Left forelimb (tissue), 1 donor: ENCODE results near the gene LPAR6.

Source experiments
- DNase-seq: peaks from one replicate; pipeline ENCODE4 v3.0.0-alpha.2; 2018; ENCODE audit warnings: low spot score

The LPAR6 gene

DNA sequence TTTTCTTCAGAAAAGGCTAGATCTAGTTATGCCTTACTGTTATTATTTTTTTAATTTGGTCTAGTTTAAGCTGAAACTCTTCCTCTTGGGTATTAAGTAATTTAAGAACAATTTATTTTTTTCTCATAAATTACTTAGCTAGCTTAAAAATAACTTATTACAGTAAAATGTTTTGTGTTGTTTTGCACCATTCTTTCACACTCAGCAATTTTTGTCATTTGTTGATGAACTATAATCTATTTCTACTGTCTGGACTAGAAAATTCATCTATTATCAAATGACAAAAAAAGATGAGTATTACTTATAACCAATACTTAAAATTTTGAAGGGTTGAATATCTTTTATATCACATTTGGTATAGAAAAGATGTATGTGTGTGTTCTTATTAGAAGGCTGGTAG is 1.6 kb upstream of the LPAR6 start:
- DNase-seq: no peak

DNA sequence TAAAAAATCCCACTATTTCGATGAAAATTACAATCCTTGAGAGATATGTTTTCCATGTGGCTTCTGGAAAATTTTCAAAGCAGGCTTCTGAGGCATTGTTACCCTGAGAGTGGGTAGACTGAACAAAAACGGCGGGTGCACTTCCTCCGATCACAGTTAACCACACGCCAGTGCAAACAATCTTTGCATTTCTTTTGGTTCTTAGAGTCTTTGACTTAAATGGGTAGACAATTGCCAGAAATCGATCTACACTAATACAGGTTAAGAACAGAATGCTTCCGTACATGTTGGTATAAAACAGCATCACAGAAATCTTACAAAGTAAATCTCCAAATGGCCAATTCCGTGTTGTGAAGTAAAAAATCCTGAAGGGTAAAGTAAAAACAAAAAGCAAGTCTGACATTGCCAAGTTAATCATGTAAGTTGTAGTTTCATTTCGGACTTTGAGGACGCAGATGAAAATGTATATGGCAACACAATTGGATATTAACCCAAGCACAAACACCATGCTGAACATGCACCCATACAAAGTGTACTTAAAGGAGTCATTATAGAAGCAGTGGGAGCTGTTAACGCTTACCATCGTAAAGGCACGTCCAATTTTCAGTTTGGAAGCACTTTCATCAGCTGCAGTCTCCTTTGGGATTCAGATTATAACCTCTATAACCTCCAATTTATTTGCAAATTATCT is 927 bp downstream of the LPAR6 start:
- no peak for DNase-seq

DNA sequence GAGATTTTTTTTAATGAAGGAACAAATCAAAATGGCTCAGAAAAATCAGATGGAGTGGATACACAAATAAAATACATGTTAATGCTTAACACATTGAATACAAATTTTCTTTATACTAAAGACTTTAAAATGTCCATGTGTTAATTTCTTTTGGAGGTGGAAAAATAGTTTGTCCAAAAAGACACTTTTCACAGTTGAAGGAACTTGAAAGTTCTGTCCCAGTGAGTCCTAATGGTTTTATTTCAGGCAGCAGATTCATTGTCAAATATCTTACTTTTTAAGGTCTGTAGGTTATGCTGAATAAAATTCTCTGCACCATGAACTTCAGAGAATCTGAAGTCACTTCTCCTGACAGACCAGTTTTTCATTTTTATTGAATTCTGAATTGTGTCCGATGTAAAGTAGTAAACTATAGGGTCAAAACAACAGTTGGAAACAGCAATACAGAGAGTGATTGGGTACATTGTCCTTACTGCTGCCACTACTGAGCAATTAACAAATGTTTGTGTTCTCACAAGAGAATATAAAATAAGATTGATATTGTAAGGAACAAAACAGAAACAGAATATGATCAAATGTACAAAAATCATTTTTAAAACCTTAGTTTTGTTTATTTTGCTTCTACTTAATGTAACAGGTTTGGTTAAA is 1.6 kb downstream of the LPAR6 start:
- no peak for DNase-seq

DNA sequence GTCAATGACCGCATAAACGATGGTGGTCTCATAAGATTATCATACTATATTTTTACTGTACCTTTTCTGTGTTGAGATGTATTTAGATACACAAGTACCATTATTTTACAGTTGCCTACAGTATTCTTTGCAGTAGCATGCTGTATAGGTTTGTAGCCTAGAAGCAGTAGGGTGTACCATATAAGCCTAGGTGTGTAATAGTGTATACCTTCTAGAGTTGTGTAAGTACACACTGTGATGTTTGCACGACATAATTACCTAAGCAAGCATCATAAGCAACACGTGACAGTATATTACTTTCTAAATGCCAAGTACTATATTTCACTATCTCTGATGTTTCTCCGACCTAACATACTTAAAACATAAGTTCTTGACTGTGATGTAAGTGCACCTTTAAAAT is 2.7 kb downstream of the LPAR6 start:
- no peak for DNase-seq

DNA sequence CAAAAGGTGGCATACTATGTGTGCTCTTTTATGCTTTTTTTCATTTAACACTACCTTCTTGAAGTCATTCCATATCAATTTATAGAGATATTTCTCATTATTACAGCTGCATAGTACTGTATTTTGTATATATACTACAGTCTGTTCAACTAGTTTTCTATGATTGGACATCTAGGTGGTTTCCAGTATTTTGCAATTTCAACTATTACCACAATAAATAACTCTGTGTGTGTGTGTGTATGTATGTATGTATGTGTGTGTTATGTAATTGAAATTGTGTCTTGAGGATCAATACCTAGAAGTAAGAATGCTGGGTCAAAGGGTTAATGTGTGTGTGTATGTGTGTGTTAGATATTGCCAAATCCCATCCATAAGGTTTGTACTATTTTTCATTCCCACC is 7.0 kb downstream of the LPAR6 start:
- DNase-seq: no peak

DNA sequence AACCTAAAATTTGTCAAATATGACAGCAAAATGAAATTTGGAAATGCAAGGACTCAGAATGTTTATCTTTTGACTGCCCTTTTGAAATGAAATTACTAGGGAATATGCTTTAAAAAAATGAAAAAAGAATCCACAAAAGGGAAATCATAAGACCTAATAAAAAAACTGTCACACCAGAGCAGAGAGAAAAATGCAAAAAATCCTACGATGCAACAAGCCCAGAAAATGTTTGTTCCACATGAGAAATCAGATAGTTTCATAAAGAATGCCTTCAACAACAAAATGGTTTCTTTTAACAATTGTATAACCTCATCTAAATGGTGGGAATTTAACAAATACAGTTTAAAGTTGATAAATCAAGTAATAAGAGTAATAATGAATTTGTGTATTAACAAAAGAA is 8.0 kb downstream of the LPAR6 start:
- no peak for DNase-seq

DNA sequence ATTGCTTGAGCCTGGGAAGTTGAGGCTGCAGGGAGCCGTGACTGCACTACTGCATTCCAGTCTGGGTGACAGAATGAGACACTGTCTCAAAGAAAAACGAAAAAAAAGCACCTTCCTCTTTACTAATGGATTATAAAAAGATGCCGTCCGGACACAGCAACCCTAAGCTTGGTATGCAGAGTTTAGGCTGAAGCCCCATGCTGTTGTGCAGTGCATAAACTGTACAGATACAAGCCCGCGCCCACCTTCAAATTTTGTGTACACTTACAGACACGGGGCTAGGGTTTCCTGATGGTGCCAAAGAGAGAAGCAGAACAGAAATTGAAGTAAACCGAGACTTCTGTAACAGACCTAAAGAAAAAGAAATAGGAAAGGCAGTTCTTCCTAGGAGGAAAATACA is 9.0 kb downstream of the LPAR6 start:
- DNase-seq: no peak

DNA sequence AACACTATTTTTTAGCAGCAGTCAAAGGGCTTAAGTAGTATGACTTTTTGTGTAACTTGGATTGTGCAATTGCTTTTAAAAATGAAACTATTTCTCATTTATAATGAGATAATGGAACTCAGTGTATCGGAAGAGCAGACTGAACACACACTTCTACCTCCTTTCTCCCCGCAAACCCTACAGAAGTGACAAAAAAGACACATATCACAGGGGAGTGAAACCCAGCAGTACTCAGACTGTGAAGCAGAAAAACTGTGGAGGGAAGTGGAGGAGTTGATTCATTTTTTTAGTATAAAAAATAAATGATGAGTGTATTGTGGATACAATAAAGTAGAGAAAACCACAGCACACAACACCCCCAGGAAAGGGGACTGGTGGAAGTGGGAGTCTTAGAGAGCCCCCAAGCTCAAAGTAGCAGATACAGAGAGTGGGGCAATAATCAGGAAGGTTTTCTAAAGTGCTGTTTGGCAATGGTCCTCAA is 9.7 kb downstream of the LPAR6 start:
- DNase-seq: no peak

DNA sequence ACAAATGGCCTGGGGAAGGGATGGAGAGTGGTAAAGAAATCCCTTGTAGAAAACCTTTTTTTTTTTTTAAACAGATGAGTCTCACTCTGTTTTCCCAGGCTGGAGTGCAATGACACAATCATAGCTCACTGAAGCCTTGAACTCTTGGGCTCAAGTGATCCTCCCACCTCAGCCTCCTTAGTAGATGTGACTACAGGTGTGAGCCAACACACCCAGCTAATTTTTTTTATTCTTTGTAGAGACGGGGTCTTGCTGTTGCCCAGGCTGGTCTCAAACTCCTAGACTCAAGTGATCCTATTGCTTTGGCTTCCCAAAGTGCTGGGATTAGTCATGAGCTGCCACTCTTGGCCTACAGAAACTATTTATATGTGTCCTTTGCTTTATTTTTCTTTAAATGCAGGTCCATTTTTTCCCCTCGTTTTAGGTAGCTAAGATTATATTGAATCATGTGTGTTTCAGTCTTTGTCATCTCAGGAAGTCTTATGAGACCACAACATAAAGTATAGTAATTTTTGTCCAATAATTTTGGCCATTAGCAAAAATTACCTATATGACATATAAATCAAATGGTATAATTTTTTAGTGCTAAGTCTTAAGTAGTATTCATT is 10.5 kb downstream of the LPAR6 start:
- DNase-seq: no peak

DNA sequence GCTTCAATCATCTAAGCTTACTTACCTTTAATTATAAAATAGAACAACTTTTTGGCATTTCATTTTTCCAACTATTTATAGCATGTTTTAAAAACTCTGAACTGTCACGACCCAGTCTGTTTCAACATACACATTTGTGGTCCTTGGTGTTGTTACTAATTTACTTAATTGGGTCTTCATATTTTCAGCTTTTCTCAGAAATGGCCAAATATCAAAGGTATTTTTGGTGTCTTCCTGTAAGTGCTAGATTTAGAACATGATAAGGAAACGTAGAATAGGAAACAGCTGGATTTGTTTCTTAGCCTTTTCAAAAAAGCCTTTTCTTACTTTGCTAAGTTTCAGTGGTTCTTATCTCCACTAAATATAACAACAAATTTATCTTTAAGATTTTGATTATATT is 11.4 kb downstream of the LPAR6 start:
- DNase-seq: no peak

DNA sequence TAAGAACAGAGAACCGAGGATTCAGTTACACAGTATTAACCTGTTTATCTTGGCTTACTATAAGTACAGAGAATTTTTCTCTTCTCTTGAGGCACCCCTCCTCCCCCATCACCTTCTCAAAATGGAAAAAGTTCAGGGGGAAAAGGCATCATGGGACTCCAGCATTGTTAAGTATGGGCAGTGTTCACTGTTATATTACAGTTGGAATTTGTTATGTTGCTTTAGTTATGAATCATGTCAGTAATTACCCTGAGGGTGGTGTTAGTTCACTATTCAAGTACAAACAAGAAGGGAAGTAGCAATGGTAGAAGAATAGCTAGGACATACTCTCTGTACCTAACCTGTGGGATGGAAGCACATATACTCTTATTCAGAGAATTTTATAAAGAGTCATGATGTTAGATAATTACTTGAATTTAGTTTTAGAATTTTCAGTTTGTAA is 12.0 kb downstream of the LPAR6 start:
- no peak for DNase-seq

DNA sequence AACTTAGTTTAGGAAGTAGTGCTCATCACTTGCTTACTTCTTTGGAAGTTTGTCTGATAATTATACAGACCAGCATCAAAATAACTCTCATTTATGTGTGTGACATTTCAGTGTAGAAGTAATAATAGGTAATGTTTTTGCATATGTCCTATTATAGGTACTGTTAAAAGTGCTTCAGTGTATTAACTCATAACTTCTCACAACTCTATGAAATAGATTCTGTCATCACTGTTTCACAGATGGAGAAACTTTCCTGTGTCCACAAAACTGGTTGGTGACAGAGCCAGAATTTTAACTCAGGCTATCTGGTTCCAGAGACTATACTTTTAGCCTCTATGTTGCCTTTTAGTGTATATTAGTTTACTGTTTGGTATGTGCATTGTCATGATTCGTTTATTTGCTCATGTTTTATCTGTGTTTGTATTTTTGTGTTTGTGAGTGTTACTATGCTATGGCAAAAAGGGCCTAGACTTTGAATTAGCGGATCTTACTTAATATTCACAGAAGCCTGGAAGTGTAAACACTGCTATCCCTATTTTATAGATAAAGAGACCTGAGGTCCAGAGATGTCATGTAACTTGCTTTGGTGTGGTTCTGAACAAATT is 12.7 kb downstream of the LPAR6 start:
- DNase-seq: no peak

DNA sequence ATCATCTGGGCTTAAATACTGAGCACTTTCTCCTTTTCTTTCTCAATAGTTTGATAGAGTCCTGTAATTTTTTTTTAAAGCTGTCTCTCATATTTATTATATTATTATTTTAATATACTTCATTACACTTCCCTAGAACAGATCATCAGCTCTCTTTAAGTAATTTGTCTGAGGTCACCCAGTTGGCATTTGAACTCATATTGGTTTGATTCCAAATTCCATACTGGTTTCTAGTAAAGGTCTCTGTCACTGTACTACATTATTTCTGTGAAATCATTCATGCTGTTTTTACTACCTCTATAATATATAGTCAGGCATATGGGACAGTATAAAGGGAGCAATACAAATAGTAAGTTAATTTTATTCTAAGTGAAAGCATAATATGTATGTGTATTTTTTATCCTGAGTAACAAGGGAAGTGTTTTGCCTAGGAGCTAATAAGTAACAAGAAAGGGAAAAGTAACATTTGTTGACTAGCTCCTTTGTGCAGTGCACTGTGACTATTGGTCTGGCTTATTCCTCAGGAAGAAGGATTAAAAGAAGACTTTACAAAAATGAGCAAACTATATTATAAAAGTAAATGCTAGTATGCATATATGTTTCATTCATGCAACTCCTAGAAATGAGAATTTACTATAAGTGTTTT is 14.3 kb downstream of the LPAR6 start:
- no peak for DNase-seq

DNA sequence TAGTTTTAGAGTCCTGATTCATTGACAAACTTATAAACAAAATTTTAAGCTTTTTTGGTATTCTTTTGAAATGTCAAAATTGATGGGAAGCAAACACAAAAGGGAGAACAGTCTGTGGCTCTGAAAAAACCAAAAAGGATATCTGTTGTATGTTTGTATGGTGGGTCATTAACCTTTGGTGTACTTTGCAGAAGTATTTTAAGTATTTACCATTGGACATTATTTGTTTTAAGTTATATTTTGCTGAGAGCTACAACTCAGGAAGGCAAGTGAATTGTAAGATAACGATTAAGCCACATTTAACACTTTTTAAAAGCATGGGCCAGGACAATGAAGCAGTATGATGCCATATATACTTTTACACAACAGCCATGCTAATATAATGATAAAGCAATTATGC is 15.2 kb downstream of the LPAR6 start:
- no peak for DNase-seq

DNA sequence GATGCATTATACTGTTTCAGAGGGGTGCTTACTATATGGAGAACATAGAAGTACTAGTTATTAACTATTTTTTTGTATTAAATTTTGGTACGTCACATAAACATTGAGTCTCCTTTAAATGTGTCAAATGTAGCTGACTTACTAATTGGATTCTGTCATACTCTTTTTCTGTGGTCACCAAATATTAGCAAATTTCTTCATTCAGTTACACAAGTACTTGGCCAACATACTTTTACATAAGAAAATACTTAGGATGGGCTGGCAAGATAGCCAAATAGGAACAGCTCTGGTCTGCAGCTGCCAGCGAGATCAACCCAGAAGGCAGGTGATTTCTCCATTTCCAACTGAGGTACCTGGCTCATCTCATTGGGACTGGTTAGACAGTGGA is 19.2 kb downstream of the LPAR6 start:
- no peak for DNase-seq

DNA sequence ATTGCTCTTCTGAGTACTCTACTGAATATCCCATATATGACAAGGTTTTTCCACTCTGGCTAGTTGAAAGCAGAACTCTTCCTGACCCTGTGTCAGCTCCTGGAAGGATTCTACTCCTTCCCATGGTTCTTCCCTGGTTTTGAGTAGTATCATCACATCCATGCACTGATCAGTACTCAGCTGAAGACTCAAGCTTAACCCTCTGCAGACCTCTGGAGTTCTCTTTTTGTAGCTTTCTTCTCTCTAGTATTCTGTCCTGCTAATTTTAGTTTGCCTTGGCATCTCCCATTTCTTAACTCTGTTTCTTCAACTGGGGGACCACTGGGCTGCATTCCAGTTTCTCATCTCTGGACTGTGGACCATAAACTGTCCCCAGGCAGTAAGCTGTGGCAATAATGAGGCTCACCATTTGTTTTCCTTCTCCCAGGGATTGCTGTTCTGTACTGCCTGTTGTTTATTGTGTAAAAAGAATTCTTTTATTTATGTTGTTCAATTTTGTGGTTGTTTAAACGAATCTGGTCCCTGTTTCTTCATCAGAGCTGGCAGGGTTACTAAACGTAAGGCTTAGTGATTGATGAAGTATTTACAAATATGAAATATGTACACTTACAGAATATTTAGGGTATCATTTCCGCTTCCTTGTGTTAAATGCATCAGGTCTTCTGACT is 19.7 kb downstream of the LPAR6 start:
- no peak for DNase-seq

DNA sequence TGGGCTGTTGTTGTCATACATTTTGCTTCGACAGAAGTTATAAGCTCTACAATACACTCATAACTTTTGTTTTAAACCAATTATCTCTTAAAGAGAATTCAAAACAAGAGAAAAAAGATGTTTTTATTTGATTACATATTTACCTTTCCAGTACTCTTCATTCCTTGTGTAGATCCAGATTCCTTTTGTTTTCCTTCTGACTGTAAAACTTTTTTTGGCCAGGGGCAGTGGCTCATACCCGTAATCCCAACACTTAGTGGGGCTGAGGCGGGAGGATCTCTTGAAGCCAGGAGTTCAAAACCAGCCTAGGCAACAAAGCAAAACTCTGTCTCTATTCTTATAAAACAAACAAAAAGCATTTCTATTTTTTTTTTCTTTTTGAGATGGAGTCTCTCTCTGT is 21.7 kb downstream of the LPAR6 start:
- DNase-seq: no peak

DNA sequence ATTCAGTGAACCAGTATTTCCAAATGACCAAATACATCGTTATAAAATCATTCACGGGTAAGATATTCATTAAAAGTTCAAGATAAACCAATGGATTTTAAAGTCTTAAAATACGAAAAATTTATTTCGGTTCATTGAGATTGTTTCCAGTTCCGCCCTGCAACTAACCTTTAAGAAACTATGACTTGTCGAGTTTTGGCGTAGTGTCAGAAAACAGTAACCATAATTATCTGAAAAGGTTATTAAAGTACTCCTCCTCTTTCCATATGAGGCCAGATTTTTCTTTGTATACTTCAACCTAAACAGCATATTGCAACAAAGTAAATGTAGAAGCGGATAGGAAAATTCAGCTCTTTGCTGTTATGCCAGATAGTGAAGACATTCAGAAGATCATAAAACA is 26.1 kb downstream of the LPAR6 start:
- DNase-seq: no peak

DNA sequence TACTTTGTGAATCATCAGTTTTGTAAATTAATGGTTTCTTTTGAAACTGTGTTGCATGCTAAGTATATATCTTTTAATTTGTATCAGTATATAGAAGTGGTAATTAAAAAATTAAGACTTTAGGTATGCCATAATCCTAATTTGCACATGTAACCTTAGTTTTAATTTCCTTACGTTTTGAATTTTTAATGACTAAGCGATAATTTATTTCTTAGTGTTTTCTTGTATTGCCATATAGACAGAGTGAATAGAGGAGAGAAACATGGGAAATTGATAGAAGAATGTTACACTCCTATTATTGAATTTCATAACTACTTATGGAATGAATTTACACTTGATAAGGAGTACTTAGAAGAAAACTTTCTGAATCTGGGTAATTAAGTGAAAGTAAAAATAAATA is 29.5 kb downstream of the LPAR6 start:
- DNase-seq: no peak

DNA sequence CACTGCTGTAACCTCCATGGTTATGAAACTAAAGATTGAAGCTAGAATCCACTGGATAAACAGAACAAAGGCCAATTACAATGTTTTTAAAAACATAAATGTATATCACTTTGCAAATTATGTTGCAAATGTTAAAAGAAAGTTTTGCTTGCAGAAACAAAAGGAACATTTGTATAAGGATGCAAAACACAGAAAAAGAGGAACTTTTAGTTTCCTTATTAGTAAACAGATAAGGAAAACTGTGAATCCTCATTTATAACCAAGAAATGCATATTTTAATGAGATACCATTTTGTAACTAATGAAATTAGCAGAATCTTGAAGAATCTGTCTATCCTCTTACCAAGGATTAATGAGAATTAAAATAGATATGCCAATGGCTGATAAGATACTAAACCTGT is 32.3 kb downstream of the LPAR6 start:
- DNase-seq: no peak

DNA sequence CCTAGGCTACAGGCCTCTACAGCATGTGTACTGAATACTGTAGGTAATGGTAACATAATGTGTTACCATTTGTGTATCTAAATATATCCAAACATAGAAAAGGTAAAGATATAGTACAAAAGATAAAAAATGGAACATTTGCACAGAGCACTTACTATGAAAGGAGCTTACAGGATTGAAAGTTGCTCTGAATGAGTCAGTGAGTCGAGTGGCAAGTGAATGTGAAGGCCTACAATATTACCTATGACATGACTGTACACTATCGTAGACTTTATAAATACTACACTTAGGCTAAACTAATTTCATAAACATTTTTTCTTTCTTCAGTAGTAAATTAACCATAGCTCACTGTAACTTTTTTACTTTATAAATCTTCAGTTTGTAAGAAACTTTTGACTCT is 35.1 kb downstream of the LPAR6 start:
- DNase-seq: no peak

DNA sequence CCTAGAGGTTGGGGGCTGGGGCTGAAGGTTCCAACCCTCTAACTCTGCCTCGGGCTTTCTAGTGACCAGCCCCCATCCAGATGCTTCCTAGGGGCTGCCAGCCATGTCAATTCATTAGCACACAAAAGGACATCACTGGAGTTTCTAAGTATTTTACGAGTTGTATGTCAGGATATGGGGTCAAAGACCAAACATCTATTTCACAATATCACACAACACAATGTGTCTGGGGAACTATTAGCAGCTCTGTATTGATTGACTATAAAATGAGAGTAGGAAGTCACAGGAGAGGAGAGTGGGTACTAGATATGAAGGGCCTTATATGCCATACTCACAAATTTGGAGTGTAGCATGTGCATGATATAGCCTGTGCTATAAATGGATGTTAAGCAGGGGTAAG is 42.1 kb downstream of the LPAR6 start:
- no peak for DNase-seq
